ENCODE data around the gene MRPL21.

The MRPL21 gene

DNA sequence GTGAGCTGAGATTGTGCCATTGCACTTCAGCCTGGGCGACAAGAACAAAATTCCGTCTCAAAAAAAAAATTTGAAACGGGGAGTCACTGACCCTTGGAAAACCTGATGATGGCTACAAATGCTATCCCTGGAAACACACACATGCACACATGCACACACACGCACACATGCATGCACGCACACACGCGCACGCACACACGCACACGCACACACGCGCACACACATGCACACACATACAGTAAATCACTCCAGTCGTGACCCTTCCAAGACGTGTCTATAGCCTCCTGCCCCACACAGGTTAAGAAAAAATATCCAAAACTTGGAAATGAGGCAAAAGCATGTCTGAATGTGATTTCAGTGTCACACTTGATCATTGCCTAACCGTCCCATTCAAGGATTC lies 55.2 kb downstream of the MRPL21 start:
- Histone ChIP-seq H3K9ac (ENCODE audit: low read length in 2 of 2) (no peak overlapping the region), H3K27ac (ENCODE audit: low read length) (no peak overlapping the region), H3K9me3 (ENCODE audit: control insufficient read depth in 2 of 2, low read length in 2 of 2) (no peaks in the 10 kb centered on the region), H3K27me3 (ENCODE audit: control insufficient read depth in 1 of 2, insufficient read depth in 2 of 2, low read length in 2 of 2) (peaks cover under 1 to 2% of the 10 kb centered on the region in 2 donors), H3K4me3 (ENCODE audit: low read length in 2 of 2) (no peak overlapping the region), H3K36me3 (ENCODE audit: control insufficient read depth in 2 of 2, insufficient read depth in 2 of 2, low read length in 2 of 2) (no peaks in the 10 kb centered on the region), H3K4me1 (ENCODE audit: control insufficient read depth, insufficient read depth, low read length) (peaks cover 9% of the 10 kb centered on the region)

DNA sequence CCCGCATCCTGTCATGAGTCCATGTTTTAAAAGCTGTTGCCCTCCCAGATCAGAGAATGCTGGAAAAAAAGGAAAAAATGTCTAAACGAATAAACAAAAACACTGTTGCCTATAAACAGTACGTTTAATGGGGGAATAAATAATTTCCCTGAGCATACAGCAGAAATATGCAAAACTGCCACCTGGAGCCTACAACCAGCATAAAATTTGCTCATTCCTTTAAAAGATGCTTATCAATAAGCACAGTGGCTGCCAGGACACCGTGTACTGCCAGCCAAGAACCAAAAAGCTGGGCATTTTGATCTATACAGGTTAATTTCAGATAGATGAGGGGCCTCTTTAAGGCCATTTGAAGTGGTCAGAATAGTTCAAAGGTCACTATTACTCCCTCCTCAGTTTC lies 56.2 kb downstream of the MRPL21 start:
- no peak overlapping the region for H3K27ac ChIP-seq (ENCODE audit: low read length)
- no peak overlapping the region for H3K9ac ChIP-seq (ENCODE audit: low read length in 2 of 2)
- no peaks in the 10 kb centered on the region for H3K9me3 ChIP-seq (ENCODE audit: control insufficient read depth in 2 of 2, low read length in 2 of 2)
- H3K36me3 ChIP-seq (ENCODE audit: control insufficient read depth in 2 of 2, insufficient read depth in 2 of 2, low read length in 2 of 2): no peaks in the 10 kb centered on the region
- no peak overlapping the region for H3K4me3 ChIP-seq (ENCODE audit: low read length in 2 of 2)
- peaks cover 16% of the 10 kb centered on the region for H3K4me1 ChIP-seq (ENCODE audit: control insufficient read depth, insufficient read depth, low read length)
- H3K27me3 ChIP-seq (ENCODE audit: control insufficient read depth in 1 of 2, insufficient read depth in 2 of 2, low read length in 2 of 2): no peaks in the 10 kb centered on the region

DNA sequence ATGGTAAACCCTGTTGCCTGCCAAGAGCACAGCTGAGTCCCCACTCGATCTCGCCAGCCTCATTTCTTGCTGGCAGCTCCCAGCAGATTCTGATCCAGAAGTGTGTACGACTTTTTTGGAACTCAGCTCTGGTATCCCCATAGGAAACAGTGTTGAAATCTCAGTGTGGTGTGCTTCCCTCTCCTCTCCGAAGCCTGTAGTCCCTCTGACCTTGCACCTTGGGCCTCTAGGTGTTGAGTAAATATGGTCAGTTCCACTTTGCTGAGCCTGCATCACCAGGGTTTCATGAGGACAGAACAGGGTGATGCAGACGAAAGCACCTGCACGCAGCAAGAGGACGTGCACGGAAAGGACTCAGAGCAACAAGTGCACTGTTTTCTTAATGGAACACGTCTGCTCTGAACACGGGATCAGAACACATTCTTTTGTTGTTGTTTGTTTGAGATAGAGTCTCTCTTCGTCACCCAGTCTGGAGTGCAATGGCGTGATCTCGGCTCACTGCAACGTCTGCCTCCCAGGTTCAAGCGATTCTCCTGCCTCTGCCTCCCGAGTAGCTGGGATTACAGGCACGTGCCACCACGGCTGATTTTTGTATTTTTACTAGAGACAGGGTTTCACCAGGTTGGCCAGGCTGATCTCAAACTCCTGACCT lies 58.2 kb downstream of the MRPL21 start:
- Histone ChIP-seq H3K27me3 (ENCODE audit: control insufficient read depth in 1 of 2, insufficient read depth in 2 of 2, low read length in 2 of 2) (no peaks in the 10 kb centered on the region), H3K36me3 (ENCODE audit: control insufficient read depth in 2 of 2, insufficient read depth in 2 of 2, low read length in 2 of 2) (no peaks in the 10 kb centered on the region), H3K27ac (ENCODE audit: low read length) (no peak overlapping the region), H3K4me1 (ENCODE audit: control insufficient read depth, insufficient read depth, low read length) (peaks cover 25% of the 10 kb centered on the region), H3K4me3 (ENCODE audit: low read length in 2 of 2) (no peak overlapping the region), H3K9ac (ENCODE audit: low read length in 2 of 2) (no peak overlapping the region), H3K9me3 (ENCODE audit: control insufficient read depth in 2 of 2, low read length in 2 of 2) (no peaks in the 10 kb centered on the region)

DNA sequence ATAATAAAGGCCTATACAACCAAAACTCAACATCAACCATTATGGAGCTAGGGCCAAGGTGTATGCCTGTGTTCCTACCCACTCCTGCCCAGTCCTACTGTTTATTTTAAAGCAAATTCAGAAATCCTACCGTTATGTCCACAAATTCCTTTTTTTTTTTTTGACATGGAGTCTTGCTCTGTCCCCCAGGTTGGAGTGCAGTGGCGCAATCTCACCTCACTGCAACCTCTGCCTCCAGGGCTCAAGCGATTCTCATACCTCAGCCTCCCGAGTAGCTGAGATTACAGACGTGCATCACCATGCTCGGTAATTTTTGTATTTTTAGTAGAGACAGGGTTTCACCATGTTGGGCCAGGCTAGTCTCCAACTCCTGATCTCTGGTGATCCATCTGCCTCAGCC lies 58.8 kb downstream of the MRPL21 start:
- Histone ChIP-seq H3K27ac (ENCODE audit: low read length) (no peak overlapping the region), H3K4me1 (ENCODE audit: control insufficient read depth, insufficient read depth, low read length) (peaks cover 31% of the 10 kb centered on the region), H3K36me3 (ENCODE audit: control insufficient read depth in 2 of 2, insufficient read depth in 2 of 2, low read length in 2 of 2) (no peaks in the 10 kb centered on the region), H3K9ac (ENCODE audit: low read length in 2 of 2) (no peak overlapping the region), H3K4me3 (ENCODE audit: low read length in 2 of 2) (no peak overlapping the region), H3K27me3 (ENCODE audit: control insufficient read depth in 1 of 2, insufficient read depth in 2 of 2, low read length in 2 of 2) (no peaks in the 10 kb centered on the region), H3K9me3 (ENCODE audit: control insufficient read depth in 2 of 2, low read length in 2 of 2) (no peaks in the 10 kb centered on the region)

DNA sequence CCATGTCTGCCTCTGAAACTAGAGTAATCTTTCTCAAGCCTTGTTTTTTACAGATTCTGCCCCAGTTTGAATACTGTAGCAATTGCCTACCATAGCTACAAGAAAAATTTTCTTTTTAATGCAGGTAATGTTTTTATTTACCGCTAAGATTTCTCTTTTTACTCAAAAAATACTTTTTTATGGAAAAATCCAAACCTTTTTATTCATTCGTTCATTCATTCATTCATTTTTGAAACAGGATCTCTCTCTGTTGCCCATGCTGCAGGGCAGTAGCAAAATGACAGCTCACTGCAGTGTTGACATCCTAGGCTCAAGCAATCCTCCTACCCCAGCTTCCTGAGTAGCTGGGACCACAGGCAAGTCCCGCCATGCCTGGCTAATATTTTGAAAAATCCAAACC lies 59.3 kb downstream of the MRPL21 start:
- peak overlapping the region; percentile 73 to 77 for H3K4me3 ChIP-seq (ENCODE audit: low read length in 2 of 2)
- no peaks in the 10 kb centered on the region for H3K27me3 ChIP-seq (ENCODE audit: control insufficient read depth in 1 of 2, insufficient read depth in 2 of 2, low read length in 2 of 2)
- no peaks in the 10 kb centered on the region for H3K36me3 ChIP-seq (ENCODE audit: control insufficient read depth in 2 of 2, insufficient read depth in 2 of 2, low read length in 2 of 2)
- H3K27ac ChIP-seq (ENCODE audit: low read length): no peak overlapping the region
- peaks cover 36% of the 10 kb centered on the region for H3K4me1 ChIP-seq (ENCODE audit: control insufficient read depth, insufficient read depth, low read length)
- H3K9ac ChIP-seq (ENCODE audit: low read length in 2 of 2): no peak overlapping the region
- no peaks in the 10 kb centered on the region for H3K9me3 ChIP-seq (ENCODE audit: control insufficient read depth in 2 of 2, low read length in 2 of 2)

DNA sequence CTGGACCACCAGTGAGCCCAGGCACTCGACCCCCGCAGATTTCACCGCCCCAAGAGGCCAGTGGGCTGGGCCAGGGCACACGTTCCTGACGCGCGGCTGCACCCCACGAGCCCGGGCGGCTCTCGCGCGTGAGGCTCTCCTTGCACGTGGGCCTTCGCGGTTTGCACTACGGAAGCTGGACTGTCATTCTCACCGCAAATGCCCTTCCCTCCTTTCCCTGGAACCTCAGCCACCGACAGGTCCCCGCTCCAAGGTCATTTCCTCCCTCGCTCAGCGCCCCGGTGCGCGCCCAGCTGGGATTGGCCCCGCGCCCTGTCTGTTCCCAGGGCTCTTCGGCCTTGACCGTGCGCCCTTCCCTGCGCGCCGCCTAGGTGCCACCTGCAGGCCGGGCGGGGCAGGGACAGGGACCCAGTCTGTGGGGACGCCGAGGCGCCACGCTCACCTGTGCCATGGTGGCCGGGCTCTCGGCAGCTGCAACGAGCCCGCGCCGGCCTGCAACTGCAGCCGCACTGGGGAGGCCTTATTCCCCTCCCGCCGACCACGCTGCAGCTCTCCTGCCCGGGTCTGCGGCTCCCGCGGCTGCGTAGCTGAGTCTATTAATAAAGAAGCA lies 59.8 kb downstream of the MRPL21 start:
- Histone ChIP-seq H3K4me1 (ENCODE audit: control insufficient read depth, insufficient read depth, low read length) (peaks cover 37% of the 10 kb centered on the region), H3K36me3 (ENCODE audit: control insufficient read depth in 2 of 2, insufficient read depth in 2 of 2, low read length in 2 of 2) (no peaks in the 10 kb centered on the region), H3K27ac (ENCODE audit: low read length) (no peak overlapping the region), H3K27me3 (ENCODE audit: control insufficient read depth in 1 of 2, insufficient read depth in 2 of 2, low read length in 2 of 2) (no peaks in the 10 kb centered on the region), H3K9me3 (ENCODE audit: control insufficient read depth in 2 of 2, low read length in 2 of 2) (no peaks in the 10 kb centered on the region), H3K4me3 (ENCODE audit: low read length in 2 of 2) (peak overlapping the region; percentile 73 to 77), H3K9ac (ENCODE audit: low read length in 2 of 2) (peak overlapping the region in 1 of 2 donors; percentile 9)

DNA sequence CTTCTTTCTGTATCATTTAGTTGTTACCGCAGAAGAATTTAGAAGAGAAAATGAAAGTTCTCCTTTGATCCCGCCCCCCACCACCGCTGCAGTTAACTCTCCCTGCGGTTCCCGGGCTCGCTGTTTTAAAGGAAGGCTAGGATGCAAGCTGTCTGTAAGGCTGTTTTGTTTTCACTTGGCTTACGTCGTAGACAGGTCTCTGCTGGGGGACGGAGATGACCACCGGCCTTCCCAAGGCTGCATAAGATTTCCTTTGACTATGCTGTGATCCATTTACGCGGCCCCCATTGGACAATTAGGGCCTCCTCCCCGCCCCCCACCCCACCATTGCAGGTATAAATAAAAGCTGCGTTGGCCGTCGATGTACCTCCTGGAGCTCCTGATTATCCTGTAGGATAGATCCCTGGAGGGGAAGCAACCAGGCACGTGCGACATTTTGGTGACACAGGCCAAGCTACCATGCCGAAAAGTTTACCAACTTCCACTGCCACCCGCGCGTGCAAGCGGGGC lies 60.5 kb downstream of the MRPL21 start:
- Histone ChIP-seq H3K4me1 (ENCODE audit: control insufficient read depth, insufficient read depth, low read length) (peaks cover 43% of the 10 kb centered on the region), H3K9me3 (ENCODE audit: control insufficient read depth in 2 of 2, low read length in 2 of 2) (no peaks in the 10 kb centered on the region), H3K36me3 (ENCODE audit: control insufficient read depth in 2 of 2, insufficient read depth in 2 of 2, low read length in 2 of 2) (no peaks in the 10 kb centered on the region), H3K27ac (ENCODE audit: low read length) (no peak overlapping the region), H3K27me3 (ENCODE audit: control insufficient read depth in 1 of 2, insufficient read depth in 2 of 2, low read length in 2 of 2) (no peaks in the 10 kb centered on the region), H3K4me3 (ENCODE audit: low read length in 2 of 2) (peak overlapping the region; percentile 73 to 77), H3K9ac (ENCODE audit: low read length in 2 of 2) (peak overlapping the region in 1 of 2 donors; percentile 9)

DNA sequence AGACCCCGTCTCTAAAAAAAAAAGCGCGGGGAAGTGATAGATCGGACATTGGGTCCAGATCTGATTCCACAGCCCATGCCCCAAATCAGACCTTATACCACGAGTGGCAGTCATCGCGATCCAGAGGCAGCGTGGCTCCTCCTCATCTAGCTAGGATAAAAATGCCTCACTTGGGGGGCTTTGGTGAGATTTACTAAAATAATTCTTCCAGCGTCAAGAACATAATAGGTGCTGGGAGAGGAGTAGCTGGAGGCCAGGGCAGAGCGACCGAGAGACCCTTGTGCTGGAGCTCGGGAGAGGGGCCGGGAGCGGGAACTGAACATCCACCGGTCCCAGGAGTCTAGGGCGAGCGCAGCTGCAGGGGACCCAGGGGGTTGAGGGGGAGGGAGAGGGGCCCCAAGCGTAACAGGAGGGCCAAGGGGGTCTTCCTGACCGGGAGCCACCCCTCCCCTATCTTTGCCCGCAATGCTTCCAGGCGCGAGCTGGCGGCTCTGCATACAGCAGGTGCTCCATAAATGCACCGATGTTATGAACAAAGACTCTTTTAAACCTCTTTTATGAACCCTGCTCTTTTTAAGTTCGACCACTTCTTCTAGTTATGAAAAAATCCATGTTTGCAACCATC lies 61.1 kb downstream of the MRPL21 start:
- Histone ChIP-seq H3K4me3 (ENCODE audit: low read length in 2 of 2) (peak overlapping the region; percentile 73 to 77), H3K9me3 (ENCODE audit: control insufficient read depth in 2 of 2, low read length in 2 of 2) (no peaks in the 10 kb centered on the region), H3K9ac (ENCODE audit: low read length in 2 of 2) (no peak overlapping the region), H3K27ac (ENCODE audit: low read length) (peak overlapping the region; percentile 31), H3K27me3 (ENCODE audit: control insufficient read depth in 1 of 2, insufficient read depth in 2 of 2, low read length in 2 of 2) (no peaks in the 10 kb centered on the region), H3K4me1 (ENCODE audit: control insufficient read depth, insufficient read depth, low read length) (peaks cover 49% of the 10 kb centered on the region), H3K36me3 (ENCODE audit: control insufficient read depth in 2 of 2, insufficient read depth in 2 of 2, low read length in 2 of 2) (no peaks in the 10 kb centered on the region)

DNA sequence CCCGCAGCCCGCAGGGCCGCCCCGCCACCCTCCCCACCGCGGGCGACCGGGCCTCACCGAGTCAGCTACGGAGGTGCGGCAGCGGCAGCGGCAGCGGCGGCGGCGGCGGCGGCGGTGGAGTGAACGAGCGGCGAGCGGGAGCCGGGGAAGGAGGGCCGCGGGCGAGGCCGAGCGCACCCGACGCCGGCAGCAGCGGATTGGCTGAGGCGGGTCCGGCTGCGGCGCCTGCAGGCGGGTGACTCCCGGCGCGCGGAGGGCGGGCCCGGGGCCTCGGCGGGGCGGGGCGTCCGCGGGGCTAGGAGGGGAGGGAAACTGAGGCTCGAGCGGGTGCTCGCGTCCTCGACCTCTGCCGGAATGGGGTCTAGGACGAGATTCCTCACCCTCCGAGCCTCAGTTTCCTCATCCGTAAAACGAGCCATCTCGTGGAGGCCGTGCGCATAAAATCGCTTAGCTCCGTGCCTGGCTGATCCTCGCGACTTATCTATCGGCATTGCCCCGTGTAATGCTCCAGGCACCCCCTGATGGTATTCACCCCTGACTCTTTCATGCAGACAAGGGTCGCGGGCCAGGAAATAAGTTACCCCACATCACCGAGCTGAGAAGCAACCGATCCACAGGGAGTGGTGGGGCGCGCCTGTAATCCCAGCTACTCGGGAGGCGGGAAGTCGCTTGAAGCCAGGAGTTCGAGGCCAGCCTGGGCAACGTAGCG lies 61.8 kb downstream of the MRPL21 start, which contains the start of gene CPT1A:
Gene CPT1A, minus strand, starts transcription at position 199 of the 709 bp plus-strand sequence. CDS start 26,442 bp downstream, outside the sequence.
- peaks cover 56% of the 10 kb centered on the region for H3K4me1 ChIP-seq (ENCODE audit: control insufficient read depth, insufficient read depth, low read length)
- no peaks in the 10 kb centered on the region for H3K9me3 ChIP-seq (ENCODE audit: control insufficient read depth in 2 of 2, low read length in 2 of 2)
- H3K27me3 ChIP-seq (ENCODE audit: control insufficient read depth in 1 of 2, insufficient read depth in 2 of 2, low read length in 2 of 2): no peaks in the 10 kb centered on the region
- no peaks in the 10 kb centered on the region for H3K36me3 ChIP-seq (ENCODE audit: control insufficient read depth in 2 of 2, insufficient read depth in 2 of 2, low read length in 2 of 2)
- peak within 1 kb of the TSS; percentile 96 for H3K27ac ChIP-seq (ENCODE audit: low read length)
- H3K9ac ChIP-seq (ENCODE audit: low read length in 2 of 2): peak within 1 kb of the TSS; percentile 79 to 80
- peak within 1 kb of the TSS; percentile 84 to 89 for H3K4me3 ChIP-seq (ENCODE audit: low read length in 2 of 2)
